SK-N-MC (cell line): Measurements from ENCODE around the gene CTBS.
"Not testable (repeated sequence)": the region's sequence is repeated elsewhere in the genome, so short reads cannot be mapped to it uniquely, and the experiment has no call there.

ENCODE experiments used
- DNase-seq: peaks from one replicate; pipeline ENCODE4 v3.0.0-alpha.2; 2011; ENCODE audit warnings: low read depth, low spot score
- H3K27ac ChIP-seq: fragments of 200-600 bp; sonication (generic); 2 replicates; pipeline ENCODE4 v1.5.1; 2016; ENCODE audit warnings: mixed run types
- H3K36me3 ChIP-seq: fragments of 200-600 bp; sonication (generic); 2 replicates; pipeline ENCODE4 v1.6.1; 2017; ENCODE audit warnings: antibody characterized with exemption, low read length, mixed read lengths; ENCODE audit not compliant: insufficient read depth
- H3K4me3 ChIP-seq: fragments of 200-600 bp; sonication (generic); 2 replicates; pipeline ENCODE4 v1.5.1; 2016
- H3K9ac ChIP-seq: fragments of 200-600 bp; sonication (generic); 2 replicates; pipeline ENCODE4 v1.8.0; 2017; ENCODE audit warnings: mixed run types, mixed read lengths; ENCODE audit not compliant: insufficient read length
- H3K9me3 ChIP-seq: fragments of 200-600 bp; sonication (generic); 2 replicates; pipeline ENCODE4 v1.6.1; 2017; ENCODE audit warnings: low read depth, mild to moderate bottlenecking, antibody characterized with exemption, low read length, moderate library complexity, mixed read lengths
- EZH2 ChIP-seq: fragments of 200-600 bp; sonication (generic); IDR thresholded peaks from one replicate; pipeline ENCODE4 v1.6.1; 2017; ENCODE audit warnings: antibody characterized with exemption
- FOXP2 ChIP-seq: optimal IDR thresholded peaks from 2 replicates; pipeline ENCODE3; 2011; ENCODE audit warnings: mild to moderate bottlenecking, moderate library complexity; ENCODE audit not compliant: insufficient read depth; ENCODE audit errors: extremely low read length, control extremely low read depth
- POLR2AphosphoS5 ChIP-seq: IDR thresholded peaks from 2 replicates; pipeline ENCODE4 v1.6.1; 2012; ENCODE audit warnings: mild to moderate bottlenecking, low read depth, low read length, borderline replicate concordance

The CTBS gene

GRCh38 chr1:84598418-84598817 is 24.2 kb upstream of the CTBS start:
- H3K36me3 ChIP-seq = no peaks in the 10 kb centered on the region
- H3K4me3 ChIP-seq = no peak overlapping the region
- no peak overlapping the region for H3K27ac ChIP-seq
- TF ChIP-seq POLR2AphosphoS5 (no peak), EZH2 (no peak), FOXP2 (no peak)
- no peaks in the 10 kb centered on the region for H3K9me3 ChIP-seq
- no peak overlapping the region for H3K9ac ChIP-seq
- DNase-seq = no peak

DNA sequence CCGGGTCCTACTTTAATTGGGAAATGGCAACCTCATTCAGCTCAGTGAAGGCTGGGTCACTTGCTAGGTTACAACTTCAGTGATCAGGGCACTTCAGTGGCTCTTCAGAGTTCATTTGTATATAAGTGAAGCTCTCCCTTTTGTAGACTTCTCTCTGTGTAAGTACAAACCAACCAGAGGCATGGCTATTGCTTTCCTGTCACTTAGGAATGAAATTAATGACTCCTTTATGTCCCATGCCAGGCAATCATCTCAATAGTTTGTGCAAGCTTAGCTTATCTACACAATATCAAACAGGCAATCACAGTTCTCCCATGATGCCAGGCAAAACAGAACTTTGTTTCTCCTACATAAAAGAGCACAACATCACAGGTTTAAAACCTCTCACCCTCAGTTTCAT is 22.8 kb upstream of the CTBS start:
- TF ChIP-seq POLR2AphosphoS5 (no peak), EZH2 (no peak), FOXP2 (no peak)

GRCh38 chr1:84594959-84595358 is 20.7 kb upstream of the CTBS start:
- not testable (repeated sequence) for DNase-seq, H3K9me3 ChIP-seq, H3K36me3 ChIP-seq, H3K9ac ChIP-seq, H3K27ac ChIP-seq, H3K4me3 ChIP-seq

More for the DNA sequence above, 22.8 kb upstream of the CTBS start:
- H3K27ac ChIP-seq = no peak overlapping the region
- H3K4me3 ChIP-seq = no peak overlapping the region
- no peak for DNase-seq
- H3K36me3 ChIP-seq = no peaks in the 10 kb centered on the region
- H3K9me3 ChIP-seq = no peaks in the 10 kb centered on the region
- no peak overlapping the region for H3K9ac ChIP-seq

- no peaks in the 10 kb centered on the region; the same call in 1 of the 2 replicates for H3K9me3 ChIP-seq
- H3K9ac ChIP-seq = no peak overlapping the region
- no peaks in the 10 kb centered on the region for H3K36me3 ChIP-seq
- no peak overlapping the region for H3K4me3 ChIP-seq
- no peak overlapping the region for H3K27ac ChIP-seq
- TF ChIP-seq FOXP2 (no peak), EZH2 (no peak), POLR2AphosphoS5 (no peak)
- DNase-seq = no peak
These were observed 12.9 kb upstream of the CTBS start for GRCh38 chr1:84587099-84587498.

- H3K36me3 ChIP-seq = no peaks in the 10 kb centered on the region
- no peak overlapping the region for H3K4me3 ChIP-seq
- no peaks in the 10 kb centered on the region; the same call in 1 of the 2 replicates for H3K9me3 ChIP-seq
- no peak for TF ChIP-seq EZH2
- no peak for TF ChIP-seq POLR2AphosphoS5
- TF ChIP-seq FOXP2 = no peak
- H3K27ac ChIP-seq = no peak overlapping the region
- H3K9ac ChIP-seq = no peak overlapping the region
- DNase-seq = no peak
These were observed 11.6 kb upstream of the CTBS start for GRCh38 chr1:84585803-84586202.

- Histone ChIP-seq H3K9me3 (peaks cover 2% of the 10 kb centered on the region; the same call in 1 of the 2 replicates), H3K36me3 (no peaks in the 10 kb centered on the region), H3K9ac (no peak overlapping the region), H3K27ac (peak overlapping the region; percentile 94), H3K4me3 (peak overlapping the region; percentile 60)
- DNase-seq = no peak
- no peak for TF ChIP-seq POLR2AphosphoS5
- no peak for TF ChIP-seq FOXP2
- no peak for TF ChIP-seq EZH2
These were observed 9.9 kb upstream of the CTBS start for GRCh38 chr1:84584126-84584525.

DNA sequence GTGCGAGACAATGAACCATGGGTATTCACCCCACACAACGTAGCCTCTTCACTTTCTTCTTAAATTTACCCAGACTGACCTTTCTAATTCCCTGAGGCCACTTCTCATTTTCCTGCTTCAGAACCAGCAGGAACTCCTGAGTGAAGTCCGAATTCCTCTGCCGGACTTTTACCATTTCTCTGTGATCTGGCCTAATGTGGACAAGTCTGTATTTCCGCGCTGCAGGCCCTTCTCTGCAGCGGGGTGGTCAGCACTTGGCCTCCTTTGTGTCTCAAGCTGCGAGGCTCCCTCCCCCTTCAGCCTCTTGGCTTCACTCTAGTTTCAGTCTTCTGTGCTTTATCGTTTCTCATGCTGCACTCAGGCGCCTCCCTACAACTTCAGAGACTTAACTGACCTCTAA is 9.4 kb upstream of the CTBS start:
- Histone ChIP-seq H3K9me3 (peaks cover 5% of the 10 kb centered on the region; the same call in 1 of the 2 replicates), H3K9ac (peak overlapping the region; percentile 50), H3K4me3 (peak overlapping the region; percentile 60), H3K27ac (peak overlapping the region; percentile 94), H3K36me3 (no peaks in the 10 kb centered on the region)
- DNase-seq = no peak
- TF ChIP-seq POLR2AphosphoS5 (no peak), EZH2 (no peak), FOXP2 (no peak)

- DNase-seq = peak; percentile 84
These were observed 8.8 kb upstream of the CTBS start for GRCh38 chr1:84582802-84583587.

More at GRCh38 chr1:84582802-84583587, 8.8 kb upstream of the CTBS start:
- Histone ChIP-seq H3K4me3 (peak overlapping the region; percentile 60), H3K36me3 (no peaks in the 10 kb centered on the region), H3K9ac (peak overlapping the region; percentile 50), H3K27ac (peak overlapping the region; percentile 94), H3K9me3 (peaks cover 5% of the 10 kb centered on the region; the same call in 1 of the 2 replicates)
- TF ChIP-seq FOXP2 (peak; percentile 9), EZH2 (no peak), POLR2AphosphoS5 (peak; percentile 77)
